Neuronal stem cell (in vitro differentiated cells): ENCODE results near the gene ATP11A.
A peak's percentile ranks its signal among the peaks of the same experiment; 100 is the strongest.

Source experiments
- DNase-seq: peaks from one replicate; pipeline ENCODE4 v3.0.0-alpha.2; 2013; ENCODE audit warnings: low spot score
- H2AFZ ChIP-seq: one replicate; pipeline ENCODE4 v1.6.1; 2013; ENCODE audit warnings: mild to moderate bottlenecking, low read length, inconsistent platforms
- H2AK5ac ChIP-seq: 2 replicates; pipeline ENCODE4 v1.6.1; 2013; ENCODE audit warnings: low read depth, mild to moderate bottlenecking, inconsistent platforms, low read length, moderate library complexity, mixed read lengths
- H2BK120ac ChIP-seq: 2 replicates; pipeline ENCODE4 v1.6.1; 2013; ENCODE audit warnings: low read depth, mild to moderate bottlenecking, inconsistent platforms, low read length, moderate library complexity, mixed read lengths
- H2BK12ac ChIP-seq: one replicate; pipeline ENCODE4 v1.6.1; 2013; ENCODE audit warnings: low read length, inconsistent platforms
- H2BK15ac ChIP-seq: 2 replicates; pipeline ENCODE4 v1.6.1; 2013; ENCODE audit warnings: mild to moderate bottlenecking, low read length, inconsistent platforms, mixed read lengths
- H2BK5ac ChIP-seq: one replicate; pipeline ENCODE4 v1.6.1; 2013; ENCODE audit warnings: inconsistent platforms, mild to moderate bottlenecking, low read length, moderate library complexity
- H3K14ac ChIP-seq: one replicate; pipeline ENCODE4 v1.6.1; 2013; ENCODE audit warnings: low read length, inconsistent platforms
- H3K18ac ChIP-seq: 2 replicates; pipeline ENCODE4 v1.6.1; 2013; ENCODE audit warnings: low read length, inconsistent platforms
- H3K23ac ChIP-seq: 2 replicates; pipeline ENCODE4 v1.6.1; 2013; ENCODE audit warnings: low read depth, mild to moderate bottlenecking, mixed read lengths, low read length, inconsistent platforms; ENCODE audit not compliant: poor library complexity
- H3K27ac ChIP-seq: replicated peaks from 3 replicates; pipeline ENCODE4 v1.5.1; 2013; ENCODE audit warnings: low read length, inconsistent platforms
- H3K27me3 ChIP-seq, 3 experiments: 2 replicates each; pipeline ENCODE4 v1.6.1; 2013; ENCODE audit warnings: low read length in 3 of 3, mild to moderate bottlenecking in 2 of 3, inconsistent platforms in 1 of 3, low read depth in 1 of 3, mixed read lengths in 1 of 3, moderate library complexity in 1 of 3; ENCODE audit not compliant: control insufficient read depth in 3 of 3, insufficient read depth in 3 of 3
- H3K36me3 ChIP-seq, 2 donors: replicated peaks in 1 of 2; 2 replicates each; pipeline ENCODE4 v1.6.1; 2013; ENCODE audit warnings: low read length in 2 of 2; ENCODE audit not compliant: control insufficient read depth in 2 of 2, insufficient read depth in 2 of 2
- H3K4ac ChIP-seq: 2 replicates; pipeline ENCODE4 v1.6.1; 2013; ENCODE audit warnings: inconsistent platforms, mild to moderate bottlenecking, low read length, moderate library complexity
- H3K4me1 ChIP-seq, 2 donors: 1 replicate in 1 of 2; 2 replicates in 1 of 2; pipeline ENCODE4 v1.6.1; 2013; ENCODE audit warnings: low read length in 2 of 2, low read depth in 1 of 2; ENCODE audit not compliant: control insufficient read depth in 2 of 2, insufficient read depth in 1 of 2
- H3K4me2 ChIP-seq: one replicate; pipeline ENCODE4 v1.6.1; 2013; ENCODE audit warnings: mild to moderate bottlenecking, low read length, inconsistent platforms; ENCODE audit not compliant: insufficient read depth, poor library complexity, severe bottlenecking
- H3K4me3 ChIP-seq, 2 donors: 2 replicates each; pipeline ENCODE4 v1.5.1; 2013; ENCODE audit warnings: low read length in 2 of 2, mild to moderate bottlenecking in 2 of 2, inconsistent platforms in 1 of 2, moderate library complexity in 1 of 2
- H3K79me1 ChIP-seq: one replicate; pipeline ENCODE4 v1.6.1; 2013; ENCODE audit warnings: low read depth, mild to moderate bottlenecking, inconsistent platforms, low read length, moderate library complexity
- H3K9ac ChIP-seq: one replicate; pipeline ENCODE4 v1.6.1; 2013; ENCODE audit warnings: mild to moderate bottlenecking, low read depth, low read length, inconsistent platforms; ENCODE audit not compliant: poor library complexity
- H3K9me3 ChIP-seq, 2 donors: replicated peaks in 1 of 2; 2 replicates each; pipeline versions ENCODE3 to v1.6.1; 2013; ENCODE audit warnings: low read length in 2 of 2, mild to moderate bottlenecking in 2 of 2, inconsistent platforms in 1 of 2, low read depth in 1 of 2, mixed read lengths in 1 of 2, moderate library complexity in 1 of 2; ENCODE audit not compliant: control insufficient read depth in 2 of 2, insufficient read depth in 1 of 2
- H4K8ac ChIP-seq: one replicate; pipeline ENCODE4 v1.6.1; 2013; ENCODE audit warnings: low read depth, mild to moderate bottlenecking, inconsistent platforms, low read length, moderate library complexity
- H4K91ac ChIP-seq: one replicate; pipeline ENCODE4 v1.6.1; 2013; ENCODE audit warnings: low read length, low read depth, mild to moderate bottlenecking, inconsistent platforms; ENCODE audit not compliant: poor library complexity
- WGBS, 2 donors: extraction: QIAGEN DNeasy Blood & Tissue Kit; methylation state at CpG; one replicate each; pipeline ENCODE4 v1.1.7; 2013; ENCODE audit warnings: missing lambda C conversion rate in 2 of 2, mixed read lengths in 1 of 2; ENCODE audit not compliant: insufficient read length in 2 of 2, insufficient replicate concordance in 1 of 2; ENCODE audit errors: extremely low coverage in 2 of 2; 5-methylcytosine and 5-hydroxymethylcytosine counted together

ATP11A gene

DNA sequence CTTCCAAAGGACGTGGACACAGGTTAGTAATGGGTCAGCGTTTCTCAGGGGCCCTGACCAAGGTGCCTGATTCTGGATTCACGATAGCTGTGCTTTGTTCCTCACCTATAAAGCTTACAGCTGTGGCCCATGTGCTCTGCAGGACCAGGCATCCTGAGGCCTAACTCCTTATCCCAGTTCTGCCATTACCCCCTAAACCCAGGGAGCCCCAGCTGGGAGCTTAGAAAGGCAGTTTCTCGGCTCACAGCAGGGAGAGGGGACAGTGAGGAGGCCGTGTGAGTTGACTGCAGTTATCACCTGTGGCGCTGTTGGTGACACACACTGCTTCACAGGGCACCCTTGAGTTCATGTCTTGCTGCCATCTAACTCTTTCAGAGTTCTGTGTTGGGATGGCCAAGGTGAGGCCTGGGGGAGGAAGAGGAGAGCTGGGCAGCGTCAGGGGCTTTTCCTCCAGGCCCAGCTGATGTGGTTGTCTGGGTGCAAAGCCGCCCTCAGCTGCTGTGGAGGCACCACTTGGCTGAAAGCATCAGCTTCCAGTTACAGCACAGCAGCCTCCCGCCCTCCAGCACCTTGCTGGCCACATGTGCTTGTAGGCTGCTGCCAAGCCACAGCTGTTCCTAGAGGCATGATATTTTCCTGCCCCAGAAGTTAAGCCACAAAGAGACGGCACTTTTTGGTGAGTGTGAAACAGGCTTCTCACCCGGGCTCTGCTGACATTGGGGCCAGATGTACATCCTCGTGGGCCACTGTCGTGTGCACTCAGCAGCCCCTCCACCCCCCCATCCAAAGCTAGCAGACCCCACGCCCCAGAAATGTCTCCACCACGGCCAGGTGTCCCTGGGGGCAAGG lies 179.6 kb downstream of the ATP11A start:
- no CpG with 5 or more reads among the region's 15 CpGs for WGBS, 2 donors
- Histone ChIP-seq H2AFZ (no peak overlapping the region), H3K4me3 (no peak overlapping the region), H3K14ac (peak overlapping the region; percentile 47), H2BK15ac (no peak overlapping the region), H4K8ac (no peak overlapping the region), H3K36me3 (peaks cover 2 to 18% of the 10 kb centered on the region in 2 donors), H3K18ac (no peak overlapping the region), H3K79me1 (no peaks in the 10 kb centered on the region), H4K91ac (no peak overlapping the region), H3K9ac (peak overlapping the region; percentile 33), H2BK120ac (no peak overlapping the region), H3K9me3 (no peaks in the 10 kb centered on the region), H2AK5ac (no peak overlapping the region), H3K23ac (peak overlapping the region; percentile 45), H3K4me1 (peaks cover 5 to 8% of the 10 kb centered on the region in 2 donors), H2BK5ac (no peak overlapping the region), H2BK12ac (no peak overlapping the region), H3K27me3 (no peaks in the 10 kb centered on the region), H3K27ac (no peak overlapping the region), H3K4me2 (no peak overlapping the region), H3K4ac (no peak overlapping the region)
- no peak for DNase-seq

DNA sequence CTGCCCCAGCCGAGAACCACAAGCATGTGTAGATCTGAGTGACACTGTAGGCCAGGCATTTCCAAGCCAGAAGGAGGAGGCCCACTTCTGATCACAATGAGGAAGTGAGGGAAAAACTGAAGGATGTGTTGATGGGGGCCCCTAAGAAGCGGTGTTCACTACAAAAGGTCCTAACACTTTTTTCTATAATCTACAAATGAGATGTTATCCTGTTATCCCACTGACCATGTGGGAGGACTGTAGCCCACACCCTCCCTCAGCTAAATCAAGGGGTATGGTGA lies 180.2 kb downstream of the ATP11A start:
- no peak overlapping the region for H3K4me2 ChIP-seq
- H2AK5ac ChIP-seq: no peak overlapping the region
- H3K4ac ChIP-seq: no peak overlapping the region
- no peak overlapping the region for H2BK12ac ChIP-seq
- H2BK15ac ChIP-seq: no peak overlapping the region
- peak overlapping the region; percentile 33 for H3K9ac ChIP-seq
- no peak overlapping the region for H3K4me3 ChIP-seq
- H3K9me3 ChIP-seq: no peaks in the 10 kb centered on the region
- no peak overlapping the region for H4K91ac ChIP-seq
- H2BK5ac ChIP-seq: no peak overlapping the region
- peaks cover 2% of the 10 kb centered on the region for H3K79me1 ChIP-seq
- H4K8ac ChIP-seq: no peak overlapping the region
- H3K4me1 ChIP-seq: peaks cover 6 to 8% of the 10 kb centered on the region in 2 donors
- H3K23ac ChIP-seq: peak overlapping the region; percentile 45
- no peaks in the 10 kb centered on the region for H3K27me3 ChIP-seq
- H3K27ac ChIP-seq: no peak overlapping the region
- no peak overlapping the region for H2BK120ac ChIP-seq
- DNase-seq: no peak
- H3K36me3 ChIP-seq: peaks cover 2 to 18% of the 10 kb centered on the region in 2 donors
- no peak overlapping the region for H3K18ac ChIP-seq
- no CpG with 5 or more reads among the region's 2 CpGs for WGBS, 2 donors
- H3K14ac ChIP-seq: no peak overlapping the region
- no peak overlapping the region for H2AFZ ChIP-seq

DNA sequence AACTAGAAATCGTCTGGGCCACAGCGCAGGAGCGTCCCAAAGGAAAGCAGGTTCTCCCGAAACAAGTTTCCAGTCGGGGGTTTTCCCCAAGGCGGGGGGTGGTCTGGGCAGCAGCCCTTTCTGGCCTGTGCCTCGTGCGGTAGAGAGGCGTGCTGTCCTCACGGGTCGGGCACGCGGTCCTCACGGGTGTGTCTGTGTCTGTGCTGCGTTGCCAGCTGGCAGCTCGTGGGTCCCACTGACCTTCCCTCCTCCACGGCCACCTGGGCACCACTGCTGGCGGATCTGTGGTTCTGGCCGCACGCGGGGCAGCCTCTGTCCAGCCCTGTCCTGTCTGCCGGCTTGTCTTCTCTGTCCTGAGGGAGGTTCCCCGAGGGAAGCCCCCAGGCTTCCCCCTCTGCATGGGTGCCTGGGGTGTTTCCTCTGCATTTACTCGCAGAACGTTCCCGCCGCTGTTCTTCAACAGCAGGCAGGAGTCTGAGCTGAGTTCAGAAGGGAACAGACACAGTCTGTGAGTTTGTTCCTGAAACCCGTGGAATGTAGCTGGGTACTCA lies 181.0 kb downstream of the ATP11A start:
- Histone ChIP-seq H3K36me3 (peaks cover 2 to 23% of the 10 kb centered on the region in 2 donors), H2BK120ac (no peak overlapping the region), H3K4ac (no peak overlapping the region), H3K4me1 (peaks cover 6 to 8% of the 10 kb centered on the region in 2 donors), H3K4me3 (no peak overlapping the region), H2BK12ac (peak overlapping the region; percentile 53), H4K91ac (no peak overlapping the region), H2BK5ac (no peak overlapping the region), H2AFZ (no peak overlapping the region), H3K4me2 (no peak overlapping the region), H4K8ac (no peak overlapping the region), H3K9ac (peak overlapping the region; percentile 9), H3K18ac (peak overlapping the region; percentile 34), H3K27ac (no peak overlapping the region), H3K9me3 (no peaks in the 10 kb centered on the region), H3K27me3 (no peaks in the 10 kb centered on the region), H3K79me1 (peaks cover 3% of the 10 kb centered on the region), H2AK5ac (no peak overlapping the region), H3K23ac (no peak overlapping the region), H3K14ac (no peak overlapping the region), H2BK15ac (no peak overlapping the region)
- DNase-seq: no peak
- WGBS, 2 donors: no CpG with 5 or more reads among the region's 28 CpGs

DNA sequence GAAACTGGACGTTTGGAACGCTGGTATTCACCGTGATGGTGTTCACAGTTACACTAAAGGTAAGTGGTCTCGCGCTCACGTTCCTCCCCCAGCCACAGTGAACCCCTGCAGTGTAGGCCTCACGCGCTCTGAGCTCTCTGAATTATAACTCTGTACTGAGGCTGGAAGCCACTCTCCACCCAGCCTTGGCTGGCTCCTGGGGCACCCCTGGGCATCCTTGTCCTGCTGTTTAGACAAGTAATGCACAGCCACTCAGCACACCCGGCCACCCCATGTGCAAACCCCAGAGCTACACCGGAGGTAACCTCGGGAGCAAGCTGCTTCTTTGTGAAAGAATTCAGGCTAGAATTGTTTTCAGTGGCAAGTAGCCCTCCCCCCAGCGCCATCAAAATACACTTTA lies 181.9 kb downstream of the ATP11A start:
- H3K23ac ChIP-seq: no peak overlapping the region
- no peak overlapping the region for H3K4ac ChIP-seq
- peaks cover 6 to 8% of the 10 kb centered on the region in 2 donors for H3K4me1 ChIP-seq
- H2BK15ac ChIP-seq: no peak overlapping the region
- H4K8ac ChIP-seq: no peak overlapping the region
- no peak overlapping the region for H3K4me3 ChIP-seq
- no peak overlapping the region for H4K91ac ChIP-seq
- H3K27ac ChIP-seq: no peak overlapping the region
- no peak overlapping the region for H3K9ac ChIP-seq
- H2BK120ac ChIP-seq: no peak overlapping the region
- H3K36me3 ChIP-seq: peaks cover under 1 to 24% of the 10 kb centered on the region in 2 donors
- H3K4me2 ChIP-seq: no peak overlapping the region
- H3K27me3 ChIP-seq: no peaks in the 10 kb centered on the region
- DNase-seq: no peak
- no peak overlapping the region for H2BK5ac ChIP-seq
- no peaks in the 10 kb centered on the region for H3K9me3 ChIP-seq
- no peak overlapping the region for H2AK5ac ChIP-seq
- H2AFZ ChIP-seq: no peak overlapping the region
- H2BK12ac ChIP-seq: no peak overlapping the region
- H3K18ac ChIP-seq: no peak overlapping the region
- WGBS, 2 donors: no CpG with 5 or more reads among the region's 12 CpGs
- H3K79me1 ChIP-seq: peaks cover 3% of the 10 kb centered on the region
- H3K14ac ChIP-seq: no peak overlapping the region
